ENCODE results near the gene PPP2R2C. TPM values are rescaled to one million over a fixed set of nuclear protein-coding genes. Genes with fewer than 3 reads are reported as not detected.

PPP2R2C gene
- total and polyA plus RNA-seq, 9 of the 15 experiments (the other 6 are each of a cell fraction or from before 2014, with no cell fraction given) = 0.04 to 0.06 TPM; not detected in 7

DNA sequence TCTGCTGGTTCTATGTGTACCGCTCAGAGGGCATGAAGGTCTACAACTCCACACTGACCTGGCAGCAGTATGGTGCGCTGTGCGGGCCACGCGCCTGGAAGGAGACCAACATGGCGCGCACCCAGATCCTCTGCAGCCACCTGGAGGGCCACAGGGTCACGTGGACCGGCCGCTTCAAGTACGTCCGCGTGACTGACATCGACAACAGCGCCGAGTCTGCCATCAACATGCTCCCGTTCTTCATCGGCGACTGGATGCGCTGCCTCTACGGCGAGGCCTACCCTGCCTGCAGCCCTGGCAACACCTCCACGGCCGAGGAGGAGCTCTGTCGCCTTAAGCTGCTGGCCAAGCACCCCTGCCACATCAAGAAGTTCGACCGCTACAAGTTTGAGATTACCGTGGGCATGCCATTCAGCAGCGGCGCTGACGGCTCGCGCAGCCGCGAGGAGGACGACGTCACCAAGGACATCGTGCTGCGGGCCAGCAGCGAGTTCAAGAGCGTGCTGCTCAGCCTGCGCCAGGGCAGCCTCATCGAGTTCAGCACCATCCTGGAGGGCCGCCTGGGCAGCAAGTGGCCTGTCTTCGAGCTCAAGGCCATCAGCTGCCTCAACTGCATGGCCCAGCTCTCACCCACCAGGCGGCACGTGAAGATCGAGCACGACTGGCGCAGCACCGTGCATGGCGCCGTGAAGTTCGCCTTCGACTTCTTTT lies 170.5 kb downstream of the PPP2R2C start:
- peaks cover 6% of the 10 kb centered on the region for H3K9me1 ChIP-seq (ENCODE audit: control insufficient read depth, insufficient read depth, low read length)
- 14% methylated on average over 53 of the region's 55 CpGs for WGBS (ENCODE audit: insufficient coverage, low coverage, missing lambda C conversion rate)
- no peak overlapping the region for H3K27ac ChIP-seq (ENCODE audit: extremely low read depth, low read depth, low read length)
- no peak for TF ChIP-seq HMG20B (CRISPR knock-in tag; IDR thresholded peaks at IDR 0.05)
- TF ChIP-seq POU5F1 (IDR thresholded peaks at IDR 0.05; ENCODE audit: borderline replicate concordance, low read depth, low read length, partially characterized antibody) = no peak
- TF ChIP-seq L3MBTL2 (IDR thresholded peaks at IDR 0.05) = no peak
- TF ChIP-seq SMAD4 (CRISPR knock-in tag; conservative IDR thresholded peaks at IDR 0.05) = no peak
- no peak for TF ChIP-seq NR2F6 (CRISPR knock-in tag; IDR thresholded peaks at IDR 0.05)
- TF ChIP-seq, protein P1, sequence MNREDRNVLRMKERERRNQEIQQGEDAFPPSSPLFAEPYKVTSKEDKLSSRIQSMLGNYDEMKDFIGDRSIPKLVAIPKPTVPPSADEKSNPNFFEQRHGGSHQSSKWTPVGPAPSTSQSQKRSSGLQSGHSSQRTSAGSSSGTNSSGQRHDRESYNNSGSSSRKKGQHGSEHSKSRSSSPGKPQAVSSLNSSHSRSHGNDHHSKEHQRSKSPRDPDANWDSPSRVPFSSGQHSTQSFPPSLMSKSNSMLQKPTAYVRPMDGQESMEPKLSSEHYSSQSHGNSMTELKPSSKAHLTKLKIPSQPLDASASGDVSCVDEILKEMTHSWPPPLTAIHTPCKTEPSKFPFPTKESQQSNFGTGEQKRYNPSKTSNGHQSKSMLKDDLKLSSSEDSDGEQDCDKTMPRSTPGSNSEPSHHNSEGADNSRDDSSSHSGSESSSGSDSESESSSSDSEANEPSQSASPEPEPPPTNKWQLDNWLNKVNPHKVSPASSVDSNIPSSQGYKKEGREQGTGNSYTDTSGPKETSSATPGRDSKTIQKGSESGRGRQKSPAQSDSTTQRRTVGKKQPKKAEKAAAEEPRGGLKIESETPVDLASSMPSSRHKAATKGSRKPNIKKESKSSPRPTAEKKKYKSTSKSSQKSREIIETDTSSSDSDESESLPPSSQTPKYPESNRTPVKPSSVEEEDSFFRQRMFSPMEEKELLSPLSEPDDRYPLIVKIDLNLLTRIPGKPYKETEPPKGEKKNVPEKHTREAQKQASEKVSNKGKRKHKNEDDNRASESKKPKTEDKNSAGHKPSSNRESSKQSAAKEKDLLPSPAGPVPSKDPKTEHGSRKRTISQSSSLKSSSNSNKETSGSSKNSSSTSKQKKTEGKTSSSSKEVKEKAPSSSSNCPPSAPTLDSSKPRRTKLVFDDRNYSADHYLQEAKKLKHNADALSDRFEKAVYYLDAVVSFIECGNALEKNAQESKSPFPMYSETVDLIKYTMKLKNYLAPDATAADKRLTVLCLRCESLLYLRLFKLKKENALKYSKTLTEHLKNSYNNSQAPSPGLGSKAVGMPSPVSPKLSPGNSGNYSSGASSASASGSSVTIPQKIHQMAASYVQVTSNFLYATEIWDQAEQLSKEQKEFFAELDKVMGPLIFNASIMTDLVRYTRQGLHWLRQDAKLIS (CRISPR knock-in tag; IDR thresholded peaks at IDR 0.05) = no peak
- no peak for TF ChIP-seq MTA2 (IDR thresholded peaks at IDR 0.05; ENCODE audit: low read depth)
- no peak for TF ChIP-seq TCF7 (IDR thresholded peaks at IDR 0.05; ENCODE audit: borderline replicate concordance)
- TF ChIP-seq, protein P2, sequence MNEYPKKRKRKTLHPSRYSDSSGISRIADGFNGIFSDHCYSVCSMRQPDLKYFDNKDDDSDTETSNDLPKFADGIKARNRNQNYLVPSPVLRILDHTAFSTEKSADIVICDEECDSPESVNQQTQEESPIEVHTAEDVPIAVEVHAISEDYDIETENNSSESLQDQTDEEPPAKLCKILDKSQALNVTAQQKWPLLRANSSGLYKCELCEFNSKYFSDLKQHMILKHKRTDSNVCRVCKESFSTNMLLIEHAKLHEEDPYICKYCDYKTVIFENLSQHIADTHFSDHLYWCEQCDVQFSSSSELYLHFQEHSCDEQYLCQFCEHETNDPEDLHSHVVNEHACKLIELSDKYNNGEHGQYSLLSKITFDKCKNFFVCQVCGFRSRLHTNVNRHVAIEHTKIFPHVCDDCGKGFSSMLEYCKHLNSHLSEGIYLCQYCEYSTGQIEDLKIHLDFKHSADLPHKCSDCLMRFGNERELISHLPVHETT (CRISPR knock-in tag; conservative IDR thresholded peaks at IDR 0.05 in 1 of 2, IDR thresholded peaks at IDR 0.05 in 1 of 2) = no peak
- no peak overlapping the region for H3K4me2 ChIP-seq (ENCODE audit: insufficient read depth, low read length)
- intact Hi-C loops (cut with micrococcal nuclease) = no loop called here
- ATAC-seq (no peak), FAIRE-seq (no peak), DNase-seq (ENCODE audit: extremely low read depth in 1 of 4, low spot score in 3 of 4) (no peak)
- no peak overlapping the region for H3K4me3 ChIP-seq
- no peaks in the 10 kb centered on the region for H3K9me3 ChIP-seq (replicated peaks; ENCODE audit: control insufficient read depth, insufficient read depth, low read depth, low read length)
- no peaks in the 10 kb centered on the region for H3K79me2 ChIP-seq (ENCODE audit: control insufficient read depth, insufficient read depth, low read length)
- peaks cover 2 to 79% of the 10 kb centered on the region in 2 experiments; a peak in 4 of 5 replicates for H3K27me3 ChIP-seq (ENCODE audit: control insufficient read depth in 2 of 2, insufficient read depth in 2 of 2, low read length in 2 of 2)
- peaks cover 14% of the 10 kb centered on the region for H4K20me1 ChIP-seq (replicated peaks; ENCODE audit: control insufficient read depth, insufficient read depth, low read length)
- ChIA-PET CTCF (ENCODE audit: low intra/inter-chr PET ratio) (no interaction called here), POLR2A (interaction anchor here (0.6 kb wide), 1 partner anchor 274 kb away, joined by 3 read pairs; no protein-coding TSS in a partner anchor)
- no TSS peak for BruUV-seq (replicated peaks)
- in situ Hi-C loops (cut with MboI) = no loop called here
- H3K36me3 ChIP-seq (ENCODE audit: control insufficient read depth, insufficient read depth, low read length) = no peaks in the 10 kb centered on the region
- H3K9ac ChIP-seq (ENCODE audit: insufficient read depth in 1 of 2, low read depth in 2 of 2, low read length in 2 of 2) = no peak overlapping the region
- no peak overlapping the region for H2AFZ ChIP-seq (ENCODE audit: low read depth, low read length)
- peaks cover 0 to 8% of the 10 kb centered on the region in 2 experiments; a peak in 1 of 5 replicates for H3K4me1 ChIP-seq (replicated peaks in 1 of 2; ENCODE audit: control insufficient read depth in 2 of 2, insufficient read depth in 2 of 2, low read length in 2 of 2)
